HG03095 (cell line): Measurements from ENCODE around the gene C2orf49.
A peak's percentile ranks its signal among the peaks of the same experiment; 100 is the strongest.

ENCODE experiments used
- ATAC-seq: cut with Tn5 transposase; IDR thresholded peaks from one replicate; pipeline ENCODE4 v1.9.1; 2021; ENCODE audit warnings: moderate library complexity; ENCODE audit not compliant: unreplicated experiment

The C2orf49 gene

GRCh38 chr2:105358593-105358992 is 21.3 kb downstream of the C2orf49 start:
- ATAC-seq, result no peak

GRCh38 chr2:105361102-105361889 is 24.0 kb downstream of the C2orf49 start:
- ATAC-seq, result no peak

- no peak for ATAC-seq
Measured at GRCh38 chr2:105362862-105363591, 25.7 kb downstream of the C2orf49 start.

- ATAC-seq, result no peak
Measured at GRCh38 chr2:105364436-105365139, 27.2 kb downstream of the C2orf49 start.

- no peak for ATAC-seq
Measured at GRCh38 chr2:105365206-105365605, 27.9 kb downstream of the C2orf49 start.

GRCh38 chr2:105368759-105369408 is 31.5 kb downstream of the C2orf49 start:
- ATAC-seq, result no peak

GRCh38 chr2:105369777-105370690 is 32.7 kb downstream of the C2orf49 start:
- peak; percentile 90 for ATAC-seq

- no peak for ATAC-seq
Measured at GRCh38 chr2:105371156-105371555, 33.8 kb downstream of the C2orf49 start.

- ATAC-seq, result no peak
Measured at GRCh38 chr2:105371810-105372209, 34.5 kb downstream of the C2orf49 start.

- no peak for ATAC-seq
Measured at GRCh38 chr2:105373344-105373781, 36.0 kb downstream of the C2orf49 start.

- ATAC-seq, result peak; percentile 92
Measured at GRCh38 chr2:105373895-105374401, 36.6 kb downstream of the C2orf49 start.

- ATAC-seq, result no peak
Measured at GRCh38 chr2:105375001-105375561, 37.7 kb downstream of the C2orf49 start.

GRCh38 chr2:105376010-105376409 is 38.7 kb downstream of the C2orf49 start:
- no peak for ATAC-seq

GRCh38 chr2:105376789-105377240 is 39.5 kb downstream of the C2orf49 start:
- no peak for ATAC-seq

- no peak for ATAC-seq
Measured at GRCh38 chr2:105377871-105378270, 40.5 kb downstream of the C2orf49 start.

- ATAC-seq, result no peak
Measured at GRCh38 chr2:105378276-105378840, 41.0 kb downstream of the C2orf49 start.

- no peak for ATAC-seq
Measured at GRCh38 chr2:105378921-105379383, 41.6 kb downstream of the C2orf49 start.

GRCh38 chr2:105379741-105380186 is 42.4 kb downstream of the C2orf49 start:
- ATAC-seq, result no peak
